Measurements from ENCODE around the gene SHF.

GRCh38 chr15:45187578-45187893 lies 230 bp downstream of the SHF start:
- no peak for TF ChIP-seq CTCF (IDR thresholded peaks at IDR 0.05)
- no peak for TF ChIP-seq POLR2A (IDR thresholded peaks at IDR 0.05)
- TF ChIP-seq POLR2AphosphoS5 (IDR thresholded peaks at IDR 0.05) = no peak
